Activated T-helper 1 cell treated with anti-CD3 and anti-CD28 coated beads, Interleukin-2, amount 50 U/mL, for 16 hours (primary cell): ENCODE measurements around the gene KRT74.

ENCODE experiments used
- DNase-seq, 2 donors: peaks; one replicate each; pipeline ENCODE4 v3.0.0-alpha.2; 2020; ENCODE audit warnings: low read depth in 1 of 2, low spot score in 1 of 2

Gene KRT74

GRCh38 chr12:52522346-52523011 is 51.2 kb downstream of the KRT74 start:
- DNase-seq, result no peak

GRCh38 chr12:52521568-52522266 is 51.9 kb downstream of the KRT74 start:
- no peak for DNase-seq

- no peak for DNase-seq
Measured at GRCh38 chr12:52521175-52521567, 52.5 kb downstream of the KRT74 start.

- DNase-seq, result no peak
Measured at GRCh38 chr12:52519826-52520662, 53.6 kb downstream of the KRT74 start, which contains the start of gene KRT5. KRT5 (minus strand) TSS chr12:52520394; CDS start chr12:52520296, 98 bp downstream.

GRCh38 chr12:52519387-52519703 is 54.3 kb downstream of the KRT74 start:
- no peak for DNase-seq

GRCh38 chr12:52518574-52519386 is 54.9 kb downstream of the KRT74 start:
- no peak for DNase-seq

GRCh38 chr12:52517888-52518287 is 55.8 kb downstream of the KRT74 start:
- no peak for DNase-seq

GRCh38 chr12:52517005-52517835 is 56.4 kb downstream of the KRT74 start:
- DNase-seq, result no peak

- no peak for DNase-seq
Measured at GRCh38 chr12:52515927-52516831, 57.5 kb downstream of the KRT74 start.
